Diencephalon (tissue), 1 donor: Measurements from ENCODE around the gene PGBD2. TPM values are rescaled to one million over a fixed set of nuclear protein-coding genes. Genes with fewer than 3 reads are reported as not detected.

Experiments used
- small RNA-seq: library from RNA; depleted of rRNA; stranded (forward); fragments of <200 nt; gene quantifications from one replicate; pipeline ENCODE3, GENCODE V24; 2014
- total RNA-seq: library from RNA; depleted of rRNA; stranded (reverse); fragments of >200 nt; gene quantifications from one replicate; pipeline ENCODE4 v1.2.3, GENCODE V29; 2014

The PGBD2 gene, protein sequence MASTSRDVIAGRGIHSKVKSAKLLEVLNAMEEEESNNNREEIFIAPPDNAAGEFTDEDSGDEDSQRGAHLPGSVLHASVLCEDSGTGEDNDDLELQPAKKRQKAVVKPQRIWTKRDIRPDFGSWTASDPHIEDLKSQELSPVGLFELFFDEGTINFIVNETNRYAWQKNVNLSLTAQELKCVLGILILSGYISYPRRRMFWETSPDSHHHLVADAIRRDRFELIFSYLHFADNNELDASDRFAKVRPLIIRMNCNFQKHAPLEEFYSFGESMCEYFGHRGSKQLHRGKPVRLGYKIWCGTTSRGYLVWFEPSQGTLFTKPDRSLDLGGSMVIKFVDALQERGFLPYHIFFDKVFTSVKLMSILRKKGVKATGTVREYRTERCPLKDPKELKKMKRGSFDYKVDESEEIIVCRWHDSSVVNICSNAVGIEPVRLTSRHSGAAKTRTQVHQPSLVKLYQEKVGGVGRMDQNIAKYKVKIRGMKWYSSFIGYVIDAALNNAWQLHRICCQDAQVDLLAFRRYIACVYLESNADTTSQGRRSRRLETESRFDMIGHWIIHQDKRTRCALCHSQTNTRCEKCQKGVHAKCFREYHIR
- 10.1 TPM for total RNA-seq

DNA sequence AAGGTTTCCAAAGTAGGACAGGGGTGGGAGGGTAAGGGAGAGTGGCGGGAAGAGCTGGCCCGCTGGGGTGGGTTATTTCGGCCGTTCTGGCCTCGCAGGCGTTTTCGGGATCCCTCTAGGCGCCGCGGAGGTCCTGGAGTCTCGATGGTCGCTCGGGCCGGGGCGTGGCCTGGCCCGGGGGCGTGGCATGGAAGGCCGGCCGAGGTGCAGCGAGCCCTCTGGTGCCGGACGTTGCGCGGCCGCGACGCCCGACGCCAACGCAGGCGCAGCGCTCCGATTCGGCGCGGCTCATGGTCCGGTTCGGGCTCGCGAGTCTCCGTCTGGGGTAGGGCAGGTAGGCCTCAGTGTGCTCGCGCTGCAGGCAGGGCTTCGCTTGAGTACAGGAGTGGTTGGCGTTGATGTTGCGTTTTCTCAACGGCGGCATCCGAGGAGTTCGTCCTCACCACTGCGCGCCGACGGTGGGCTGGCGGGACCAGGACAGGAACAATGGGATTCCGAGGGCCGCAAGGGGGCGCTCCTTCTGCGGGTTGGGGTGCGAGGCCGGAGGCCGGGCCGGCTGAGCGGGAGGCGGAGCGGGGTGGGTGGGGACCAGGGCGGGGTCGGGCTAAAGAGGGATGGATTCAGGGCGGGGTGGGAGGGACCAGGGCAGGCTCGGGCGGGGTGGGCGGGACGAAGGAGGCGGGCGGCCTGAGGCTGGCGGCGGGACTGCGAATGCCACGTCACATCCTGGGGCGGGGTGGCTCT is at the start of gene PGBD2:
PGBD2 (plus strand) TSS at position 227 of the 744 bp plus-strand sequence. CDS start 7,628 bp downstream, outside the sequence.

GRCh38 chr1:248858891-248859889 is 46.8 kb upstream of the PGBD2 start, which contains the start of gene ZNF692:
Gene ZNF692 (minus strand): TSS chr1:248859085. CDS start chr1:248858309, 776 bp downstream.

Small RNA genes within 50 kb of the gene (small RNA-seq; reads per million reads assigned to genes)
- gene RNU6-1205P, result not detected

Other genes with a start within 250 kb of the PGBD2 start
- not detected for gene OR14I1, start 203.5 kb upstream of the PGBD2 start, total RNA-seq
- not detected for gene LYPD8, start 150.5 kb upstream of the PGBD2 start, total RNA-seq
- 25.1 TPM for gene SH3BP5L, start 80.3 kb upstream of the PGBD2 start, total RNA-seq
- 14.8 TPM for gene ZNF672, start 68.0 kb upstream of the PGBD2 start, total RNA-seq
- 23.5 TPM for gene ZNF692, start 47.1 kb upstream of the PGBD2 start, total RNA-seq